ENCODE results near the gene ZNF766. TPM values are rescaled to one million over a fixed set of nuclear protein-coding genes. Genes with fewer than 3 reads are reported as not detected.
"Not testable (repeated sequence)": the region's sequence is repeated elsewhere in the genome, so short reads cannot be mapped to it uniquely, and the experiment has no call there.

Gene ZNF766
- total RNA-seq, 1 donor from 2014 or later = 11.9 TPM

- TF ChIP-seq CTCF (conservative IDR thresholded peaks at IDR 0.05; ENCODE audit: low read depth, low read length) = no peak
- DNase-seq (ENCODE audit: low read depth) = peak; percentile 15
- peak within 1 kb of the TSS; percentile 72 for H3K4me3 ChIP-seq (ENCODE audit: low read depth, low read length)
These were observed 66.9 kb downstream of the ZNF766 start, which contains the start of gene ZNF610 for GRCh38 chr19:52336117-52336790. ZNF610 (plus strand) TSS chr19:52336243; CDS start chr19:52349173, 12,930 bp downstream.

GRCh38 chr19:52336791-52337381, 67.5 kb downstream of the ZNF766 start:
- no peak for DNase-seq (ENCODE audit: low read depth)
- no peak for TF ChIP-seq CTCF (conservative IDR thresholded peaks at IDR 0.05; ENCODE audit: low read depth, low read length)
- peak overlapping the region; percentile 72 for H3K4me3 ChIP-seq (ENCODE audit: low read depth, low read length)

- DNase-seq (ENCODE audit: low read depth); H3K4me3 ChIP-seq (ENCODE audit: low read depth, low read length): not testable (repeated sequence)
These were observed 69.6 kb downstream of the ZNF766 start for GRCh38 chr19:52339022-52339421.

- peak; percentile 48 for TF ChIP-seq CTCF (conservative IDR thresholded peaks at IDR 0.05; ENCODE audit: low read depth, low read length)
- H3K4me3 ChIP-seq (ENCODE audit: low read depth, low read length) = no peak overlapping the region
- DNase-seq (ENCODE audit: low read depth) = no peak
These were observed 74.2 kb downstream of the ZNF766 start for GRCh38 chr19:52343548-52343947.

- no peak for TF ChIP-seq CTCF (conservative IDR thresholded peaks at IDR 0.05; ENCODE audit: low read depth, low read length)
These were observed 75.8 kb downstream of the ZNF766 start for GRCh38 chr19:52345162-52345561.

More at GRCh38 chr19:52345162-52345561, 75.8 kb downstream of the ZNF766 start:
- H3K4me3 ChIP-seq (ENCODE audit: low read depth, low read length) = no peak overlapping the region
- DNase-seq (ENCODE audit: low read depth) = no peak

Other genes starting within 250 kb of the ZNF766 start
- 2.5 and 5.3 TPM in 2 replicates for gene ZNF614, start 241.2 kb upstream of the ZNF766 start, total RNA-seq
- 1.6 and 2.8 TPM in 2 replicates for gene ZNF432, start 220.7 kb upstream of the ZNF766 start, total RNA-seq
- 3.3 and 5.0 TPM in 2 replicates for gene ZNF841, start 173.8 kb upstream of the ZNF766 start, total RNA-seq
- 3.5 and 3.6 TPM in 2 replicates for gene ZNF616, start 129.6 kb upstream of the ZNF766 start, total RNA-seq
- 3.0 and 6.8 TPM in 2 replicates for gene ZNF836, start 98.0 kb upstream of the ZNF766 start, total RNA-seq
- gene PPP2R1A, start 79.5 kb upstream of the ZNF766 start, total RNA-seq = 329 and 367 TPM in 2 replicates
- gene ZNF480, start 27.6 kb downstream of the ZNF766 start, total RNA-seq = 8.0 and 20.8 TPM in 2 replicates
- gene ZNF610, start 66.7 kb downstream of the ZNF766 start, total RNA-seq = 0.51 and 1.3 TPM in 2 replicates
- 16.7 and 22.8 TPM in 2 replicates for gene ZNF880, start 100.3 kb downstream of the ZNF766 start, total RNA-seq
- gene ZNF528, start 128.3 kb downstream of the ZNF766 start, total RNA-seq = 10.0 and 10.6 TPM in 2 replicates
- 0.07 TPM in 1 of 2 replicates, not detected in the other for gene ZNF534, start 159.6 kb downstream of the ZNF766 start, total RNA-seq
- gene ZNF578, start 184.0 kb downstream of the ZNF766 start, total RNA-seq = 1.6 and 2.3 TPM in 2 replicates

Measured in epithelial cell of proximal tubule (primary cell).